ENCODE results near the gene UNC5A.

The UNC5A gene

DNA sequence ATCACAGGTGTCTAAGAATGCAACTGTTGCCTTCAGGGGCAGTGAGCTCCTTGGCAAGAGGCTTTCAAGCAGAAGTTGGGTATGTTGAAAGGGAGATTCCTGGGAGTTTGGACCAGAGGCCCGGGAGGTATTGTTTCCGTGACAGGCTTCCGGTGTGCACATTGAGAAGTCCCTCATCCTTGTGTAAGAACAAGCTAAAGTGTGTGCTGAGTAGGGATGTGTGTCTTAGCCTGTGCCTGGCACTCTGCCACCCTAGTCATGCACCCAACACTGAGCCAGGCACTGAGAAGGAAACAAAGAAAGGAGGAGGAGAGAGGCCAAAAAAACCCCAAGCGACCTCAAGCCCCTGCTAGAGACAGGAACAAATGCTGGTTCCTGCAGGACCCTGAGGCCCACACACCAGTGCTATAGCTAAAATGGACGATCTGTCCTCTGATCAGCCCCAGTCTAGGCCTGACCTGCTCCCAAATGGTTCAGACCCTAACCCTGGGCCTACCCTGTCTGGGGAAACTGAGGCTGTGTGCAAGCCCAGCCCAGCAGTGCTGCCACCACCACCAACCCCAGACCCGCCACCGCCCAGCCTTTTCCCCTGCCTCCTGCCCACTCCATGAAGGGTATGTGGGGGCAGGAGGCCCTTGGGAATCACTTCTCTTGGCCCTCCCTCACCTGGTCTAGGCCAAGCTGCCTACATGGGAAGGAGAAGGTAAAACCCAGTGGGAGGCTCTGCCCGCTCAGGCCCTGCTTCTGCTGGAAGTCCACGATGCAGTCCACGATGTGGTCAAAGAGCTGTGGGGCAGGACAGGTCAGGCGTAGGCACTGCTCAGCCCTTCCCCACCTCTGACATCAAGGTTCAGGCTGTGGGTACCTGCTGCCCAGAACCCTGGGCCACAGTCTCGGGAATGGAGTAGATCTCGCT lies 76.2 kb downstream of the UNC5A start:
- H3K23ac ChIP-seq (ENCODE audit: low read length in 2 of 2) = no peak overlapping the region
- H3K9ac ChIP-seq (ENCODE audit: low read length) = no peak overlapping the region
- H3K4ac ChIP-seq (ENCODE audit: low read depth in 1 of 2, low read length in 2 of 2) = no peak overlapping the region
- 91% methylated on average over 13 of the region's 13 CpGs for WGBS
- peaks cover 0 to 9% of the 10 kb centered on the region in 2 experiments for H3K36me3 ChIP-seq (ENCODE audit: control insufficient read depth in 1 of 2, insufficient read depth in 2 of 2, low read depth in 1 of 2, low read length in 2 of 2)
- no peaks in the 10 kb centered on the region for H3K9me3 ChIP-seq (ENCODE audit: control insufficient read depth, low read length)
- H3K27me3 ChIP-seq (ENCODE audit: control insufficient read depth in 1 of 2, insufficient read depth in 1 of 2, low read length in 2 of 2) = peaks cover 0 to 58% of the 10 kb centered on the region in 2 experiments
- no peak overlapping the region for H2AFZ ChIP-seq (ENCODE audit: low read depth, low read length)
- no peak overlapping the region for H2BK5ac ChIP-seq (ENCODE audit: low read depth, low read length, poor library complexity, severe bottlenecking)
- no peak overlapping the region for H2BK12ac ChIP-seq (ENCODE audit: low read length in 2 of 2)
- no peak overlapping the region for H3K27ac ChIP-seq (ENCODE audit: low read length, poor library complexity, severe bottlenecking)
- H4K91ac ChIP-seq (ENCODE audit: low read length) = no peak overlapping the region
- no peak for DNase-seq
- no peak overlapping the region for H2AK5ac ChIP-seq (ENCODE audit: low read length, severe bottlenecking)
- H4K8ac ChIP-seq (ENCODE audit: low read length) = no peak overlapping the region
- H2BK120ac ChIP-seq (ENCODE audit: low read depth, low read length) = no peak overlapping the region
- H3K4me1 ChIP-seq (ENCODE audit: control insufficient read depth, insufficient read depth, low read depth, low read length) = peaks cover 9% of the 10 kb centered on the region
- H3K4me2 ChIP-seq (ENCODE audit: low read length, poor library complexity, severe bottlenecking) = no peak overlapping the region
- no peak overlapping the region for H3K18ac ChIP-seq (ENCODE audit: low read depth in 1 of 2, low read length in 2 of 2)
- no peak overlapping the region for H3K4me3 ChIP-seq (ENCODE audit: insufficient read depth in 1 of 2, low read depth in 1 of 2, low read length in 2 of 2)
- H2BK15ac ChIP-seq (ENCODE audit: low read depth, poor library complexity, severe bottlenecking) = no peak overlapping the region
- no peak overlapping the region for H3K14ac ChIP-seq (ENCODE audit: low read length in 2 of 2)
- no peaks in the 10 kb centered on the region for H3K79me1 ChIP-seq (replicated peaks; ENCODE audit: low read length, poor library complexity, severe bottlenecking)

DNA sequence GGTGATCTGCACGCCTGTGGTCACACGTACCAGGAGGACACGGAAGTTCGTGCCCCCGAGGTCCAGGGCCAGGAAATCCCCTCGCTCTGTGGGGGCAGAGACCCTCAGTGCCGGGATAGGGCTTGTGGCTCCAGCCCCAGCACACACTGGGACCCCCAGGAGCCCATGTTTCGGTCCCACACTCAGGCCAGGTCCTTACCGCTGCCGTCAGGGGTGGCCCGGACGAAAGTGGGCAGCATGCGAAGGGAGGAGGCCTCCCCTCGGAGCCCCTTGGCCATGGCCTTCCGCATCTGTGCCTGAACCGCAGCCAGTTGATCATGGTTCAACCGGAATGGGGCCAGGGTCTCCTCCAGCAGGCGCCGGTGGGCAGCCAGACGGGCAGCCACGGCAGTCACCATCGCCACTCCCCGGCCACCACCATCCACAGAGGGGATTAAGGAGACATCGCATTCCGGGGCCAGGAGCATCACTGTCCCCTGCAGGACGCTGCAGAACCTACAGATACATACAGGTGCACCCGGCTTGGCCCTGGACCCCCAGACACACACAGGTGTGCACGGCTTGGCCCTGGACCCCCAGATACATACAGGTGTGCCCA lies 77.0 kb downstream of the UNC5A start:
- Histone ChIP-seq H2BK15ac (ENCODE audit: low read depth, poor library complexity, severe bottlenecking) (no peak overlapping the region), H2AK5ac (ENCODE audit: low read length, severe bottlenecking) (no peak overlapping the region), H3K4me2 (ENCODE audit: low read length, poor library complexity, severe bottlenecking) (no peak overlapping the region), H3K27ac (ENCODE audit: low read length, poor library complexity, severe bottlenecking) (no peak overlapping the region), H3K79me1 (replicated peaks; ENCODE audit: low read length, poor library complexity, severe bottlenecking) (no peaks in the 10 kb centered on the region), H3K4ac (ENCODE audit: low read depth in 1 of 2, low read length in 2 of 2) (no peak overlapping the region), H2AFZ (ENCODE audit: low read depth, low read length) (no peak overlapping the region), H2BK120ac (ENCODE audit: low read depth, low read length) (no peak overlapping the region), H3K9me3 (ENCODE audit: control insufficient read depth, low read length) (no peaks in the 10 kb centered on the region), H2BK12ac (ENCODE audit: low read length in 2 of 2) (no peak overlapping the region), H4K8ac (ENCODE audit: low read length) (no peak overlapping the region), H3K18ac (ENCODE audit: low read depth in 1 of 2, low read length in 2 of 2) (no peak overlapping the region), H3K36me3 (ENCODE audit: control insufficient read depth in 1 of 2, insufficient read depth in 2 of 2, low read depth in 1 of 2, low read length in 2 of 2) (peaks cover 0 to 3% of the 10 kb centered on the region in 2 experiments), H3K23ac (ENCODE audit: low read length in 2 of 2) (no peak overlapping the region), H3K4me3 (ENCODE audit: insufficient read depth in 1 of 2, low read depth in 1 of 2, low read length in 2 of 2) (no peak overlapping the region), H2BK5ac (ENCODE audit: low read depth, low read length, poor library complexity, severe bottlenecking) (no peak overlapping the region), H3K4me1 (ENCODE audit: control insufficient read depth, insufficient read depth, low read depth, low read length) (peaks cover 9% of the 10 kb centered on the region), H3K14ac (ENCODE audit: low read length in 2 of 2) (no peak overlapping the region), H4K91ac (ENCODE audit: low read length) (no peak overlapping the region), H3K9ac (ENCODE audit: low read length) (no peak overlapping the region), H3K27me3 (ENCODE audit: control insufficient read depth in 1 of 2, insufficient read depth in 1 of 2, low read length in 2 of 2) (peaks cover 0 to 60% of the 10 kb centered on the region in 2 experiments)
- DNase-seq = no peak
- WGBS = 88% methylated on average over 28 of the region's 28 CpGs

DNA sequence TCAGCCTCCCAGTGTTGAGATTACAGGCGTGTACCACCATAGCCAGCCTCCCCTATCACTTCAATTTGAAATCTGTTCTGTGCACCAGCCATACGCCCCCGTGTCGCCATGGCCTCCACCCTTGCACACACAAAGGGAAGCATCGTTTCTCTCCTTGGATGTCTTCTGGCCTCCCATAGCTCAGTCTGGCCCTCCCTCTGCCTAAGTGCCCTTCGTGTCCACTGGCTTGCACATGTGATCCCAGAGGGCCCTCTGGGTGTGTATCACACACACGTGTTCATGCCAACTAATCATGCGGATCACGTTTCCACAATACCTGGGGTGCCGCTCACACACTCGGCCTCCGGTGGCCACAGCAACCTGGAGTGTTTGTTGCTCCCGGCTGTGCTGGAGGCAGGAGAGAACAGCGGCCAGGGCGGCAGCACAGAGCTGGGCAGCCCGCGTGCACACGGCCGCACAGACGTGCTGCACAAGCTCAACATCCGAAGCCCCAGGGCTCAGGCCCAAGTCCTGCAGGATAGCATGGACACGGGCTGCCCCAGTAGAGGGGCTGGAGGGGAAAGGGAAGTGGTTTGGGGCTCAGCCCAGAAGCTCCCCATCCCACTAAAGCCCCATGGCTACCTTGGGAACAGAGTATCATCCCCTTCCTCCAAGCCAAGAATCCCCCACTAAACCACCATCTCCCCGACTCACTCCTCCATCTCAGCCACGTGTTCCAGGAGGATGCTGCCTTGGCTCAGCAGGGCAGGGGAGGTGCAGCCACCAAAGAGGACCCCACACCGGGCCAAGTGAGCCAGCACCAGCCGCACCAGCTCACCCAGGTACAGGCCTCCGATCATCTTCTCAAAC lies 77.9 kb downstream of the UNC5A start:
- no peak overlapping the region for H2BK15ac ChIP-seq (ENCODE audit: low read depth, poor library complexity, severe bottlenecking)
- H3K14ac ChIP-seq (ENCODE audit: low read length in 2 of 2) = no peak overlapping the region
- H3K18ac ChIP-seq (ENCODE audit: low read depth in 1 of 2, low read length in 2 of 2) = no peak overlapping the region
- H4K91ac ChIP-seq (ENCODE audit: low read length) = no peak overlapping the region
- H4K8ac ChIP-seq (ENCODE audit: low read length) = no peak overlapping the region
- H3K79me1 ChIP-seq (replicated peaks; ENCODE audit: low read length, poor library complexity, severe bottlenecking) = no peaks in the 10 kb centered on the region
- H2BK5ac ChIP-seq (ENCODE audit: low read depth, low read length, poor library complexity, severe bottlenecking) = no peak overlapping the region
- no peak overlapping the region for H3K4me3 ChIP-seq (ENCODE audit: insufficient read depth in 1 of 2, low read depth in 1 of 2, low read length in 2 of 2)
- H2AFZ ChIP-seq (ENCODE audit: low read depth, low read length) = no peak overlapping the region
- peaks cover 0 to 3% of the 10 kb centered on the region in 2 experiments for H3K36me3 ChIP-seq (ENCODE audit: control insufficient read depth in 1 of 2, insufficient read depth in 2 of 2, low read depth in 1 of 2, low read length in 2 of 2)
- no peaks in the 10 kb centered on the region for H3K9me3 ChIP-seq (ENCODE audit: control insufficient read depth, low read length)
- no peak overlapping the region for H3K9ac ChIP-seq (ENCODE audit: low read length)
- H2BK12ac ChIP-seq (ENCODE audit: low read length in 2 of 2) = no peak overlapping the region
- H2AK5ac ChIP-seq (ENCODE audit: low read length, severe bottlenecking) = no peak overlapping the region
- peaks cover 0 to 62% of the 10 kb centered on the region in 2 experiments for H3K27me3 ChIP-seq (ENCODE audit: control insufficient read depth in 1 of 2, insufficient read depth in 1 of 2, low read length in 2 of 2)
- H3K4ac ChIP-seq (ENCODE audit: low read depth in 1 of 2, low read length in 2 of 2) = no peak overlapping the region
- no peak for DNase-seq
- 89% methylated on average over 26 of the region's 27 CpGs for WGBS
- no peak overlapping the region for H3K23ac ChIP-seq (ENCODE audit: low read length in 2 of 2)
- H2BK120ac ChIP-seq (ENCODE audit: low read depth, low read length) = no peak overlapping the region
- no peak overlapping the region for H3K4me2 ChIP-seq (ENCODE audit: low read length, poor library complexity, severe bottlenecking)
- no peak overlapping the region for H3K27ac ChIP-seq (ENCODE audit: low read length, poor library complexity, severe bottlenecking)
- H3K4me1 ChIP-seq (ENCODE audit: control insufficient read depth, insufficient read depth, low read depth, low read length) = peaks cover 9% of the 10 kb centered on the region

DNA sequence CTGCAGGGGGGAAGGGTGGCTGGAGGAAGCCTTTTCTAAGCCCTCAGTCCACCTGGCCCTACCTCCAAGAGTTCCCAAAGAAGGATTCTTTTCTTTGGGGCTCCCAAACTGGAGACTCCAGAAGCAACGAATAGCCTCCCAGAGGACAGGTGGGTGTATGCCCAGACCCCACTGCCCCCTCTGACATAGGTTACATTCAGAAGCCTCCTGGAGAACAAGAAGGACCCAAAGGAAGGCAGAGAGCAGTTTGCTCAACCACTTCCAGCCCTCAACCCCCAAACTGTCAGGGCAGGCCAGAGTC lies 78.5 kb downstream of the UNC5A start:
- Histone ChIP-seq H3K4me2 (ENCODE audit: low read length, poor library complexity, severe bottlenecking) (no peak overlapping the region), H2BK15ac (ENCODE audit: low read depth, poor library complexity, severe bottlenecking) (no peak overlapping the region), H3K36me3 (ENCODE audit: control insufficient read depth in 1 of 2, insufficient read depth in 2 of 2, low read depth in 1 of 2, low read length in 2 of 2) (peaks cover 0 to 3% of the 10 kb centered on the region in 2 experiments), H3K4me3 (ENCODE audit: insufficient read depth in 1 of 2, low read depth in 1 of 2, low read length in 2 of 2) (no peak overlapping the region), H2AK5ac (ENCODE audit: low read length, severe bottlenecking) (no peak overlapping the region), H3K4me1 (ENCODE audit: control insufficient read depth, insufficient read depth, low read depth, low read length) (peaks cover 8% of the 10 kb centered on the region), H2BK5ac (ENCODE audit: low read depth, low read length, poor library complexity, severe bottlenecking) (no peak overlapping the region), H3K27me3 (ENCODE audit: control insufficient read depth in 1 of 2, insufficient read depth in 1 of 2, low read length in 2 of 2) (peaks cover 0 to 62% of the 10 kb centered on the region in 2 experiments), H4K8ac (ENCODE audit: low read length) (no peak overlapping the region), H3K9ac (ENCODE audit: low read length) (no peak overlapping the region), H3K27ac (ENCODE audit: low read length, poor library complexity, severe bottlenecking) (no peak overlapping the region), H3K79me1 (replicated peaks; ENCODE audit: low read length, poor library complexity, severe bottlenecking) (no peaks in the 10 kb centered on the region), H2AFZ (ENCODE audit: low read depth, low read length) (no peak overlapping the region), H3K4ac (ENCODE audit: low read depth in 1 of 2, low read length in 2 of 2) (no peak overlapping the region), H3K23ac (ENCODE audit: low read length in 2 of 2) (no peak overlapping the region), H3K9me3 (ENCODE audit: control insufficient read depth, low read length) (no peaks in the 10 kb centered on the region), H2BK120ac (ENCODE audit: low read depth, low read length) (no peak overlapping the region), H3K14ac (ENCODE audit: low read length in 2 of 2) (no peak overlapping the region), H4K91ac (ENCODE audit: low read length) (no peak overlapping the region), H3K18ac (ENCODE audit: low read depth in 1 of 2, low read length in 2 of 2) (no peak overlapping the region), H2BK12ac (ENCODE audit: low read length in 2 of 2) (no peak overlapping the region)
- DNase-seq = no peak
- 67% methylated on average over 1 of the region's 1 CpG for WGBS

Data from mesenchymal stem cell (in vitro differentiated cells and primary cell).